Stimulated activated CD8-positive, alpha-beta memory T cell treated with anti-CD3 and anti-CD28 coated beads, Interleukin-15, amount 100 ng/mL, for 48 hours (primary cell): ENCODE data around the gene CACNA2D2.

ENCODE experiments used
- DNase-seq, 2 donors: peaks; one replicate each; pipeline ENCODE4 v3.0.0-alpha.2; 2020; ENCODE audit warnings: low read depth in 2 of 2

CACNA2D2 gene

DNA sequence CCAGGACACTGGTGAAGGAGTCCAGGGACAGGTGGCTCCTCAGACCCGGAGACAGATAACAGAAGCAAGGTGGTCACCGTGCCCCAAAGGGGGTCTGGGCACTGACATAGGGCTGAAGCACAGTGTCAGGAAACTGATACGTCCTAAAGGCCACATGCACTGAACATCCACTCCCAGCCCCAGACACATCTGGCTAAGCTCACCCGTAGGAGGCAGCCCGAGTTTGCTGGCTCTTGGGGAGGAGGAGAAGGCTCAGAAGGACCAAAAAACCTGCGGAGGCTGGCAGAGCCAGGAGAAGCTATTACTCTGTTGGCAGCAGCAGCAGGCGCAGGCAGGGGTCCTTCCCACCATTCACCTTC, 1.2 kb downstream of the CACNA2D2 start:
- no peak for DNase-seq

DNA sequence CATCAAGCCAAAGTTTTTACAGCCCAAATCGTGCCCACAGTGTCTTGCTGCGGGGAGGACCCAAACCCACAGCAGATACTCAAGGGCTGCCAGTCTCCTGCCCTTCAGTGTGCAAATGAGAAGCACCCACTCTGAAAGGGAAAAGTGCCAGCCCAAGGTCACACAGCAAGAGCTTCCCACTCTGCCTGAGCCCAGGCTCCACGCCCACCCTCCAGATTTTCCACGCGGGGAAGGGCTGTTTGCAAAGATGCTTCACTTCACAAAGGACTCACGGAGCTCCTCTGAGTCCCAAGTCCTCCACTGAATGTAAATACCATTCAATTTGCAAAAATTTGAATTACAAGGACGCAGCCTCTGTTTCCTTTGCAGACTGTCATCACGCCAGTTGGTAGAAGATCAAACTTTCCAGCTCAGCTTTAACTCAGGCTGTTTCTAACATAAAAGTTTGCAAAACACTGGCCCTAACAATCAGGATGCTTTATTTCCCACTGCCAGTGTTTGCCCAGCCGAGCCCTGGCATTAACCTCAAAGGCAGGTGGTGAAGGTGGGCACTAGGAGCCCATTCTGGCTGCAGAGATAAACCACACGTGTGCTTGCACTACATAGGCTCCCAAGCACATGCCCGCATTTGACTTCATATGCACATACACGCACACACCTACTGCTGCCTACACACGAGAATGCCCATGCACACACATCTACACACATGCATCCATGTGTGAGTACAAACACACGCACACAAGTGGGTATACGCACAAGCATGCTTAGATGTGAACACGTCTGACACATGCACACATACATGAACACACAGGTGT, 7.6 kb downstream of the CACNA2D2 start:
- DNase-seq: no peak

DNA sequence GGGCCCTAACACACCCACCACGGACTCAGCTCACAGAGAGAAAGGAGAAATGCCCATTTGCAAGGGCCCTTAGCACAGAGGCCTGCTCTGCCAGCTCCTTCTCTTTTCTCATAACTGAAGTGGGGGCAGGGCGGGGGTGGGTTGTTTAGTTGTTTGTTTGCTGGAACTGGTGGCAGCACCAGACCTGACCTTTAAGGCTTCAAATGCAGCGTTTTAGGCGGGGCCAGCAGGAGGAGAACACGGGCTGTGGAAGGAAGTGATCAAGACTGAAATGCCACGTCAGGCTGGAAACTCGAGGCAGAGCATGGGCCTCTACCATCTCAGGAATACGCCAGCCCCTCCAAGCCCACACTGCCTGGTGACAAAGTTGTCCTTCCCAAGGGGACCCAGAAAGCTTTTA, 9.3 kb downstream of the CACNA2D2 start:
- no peak for DNase-seq

DNA sequence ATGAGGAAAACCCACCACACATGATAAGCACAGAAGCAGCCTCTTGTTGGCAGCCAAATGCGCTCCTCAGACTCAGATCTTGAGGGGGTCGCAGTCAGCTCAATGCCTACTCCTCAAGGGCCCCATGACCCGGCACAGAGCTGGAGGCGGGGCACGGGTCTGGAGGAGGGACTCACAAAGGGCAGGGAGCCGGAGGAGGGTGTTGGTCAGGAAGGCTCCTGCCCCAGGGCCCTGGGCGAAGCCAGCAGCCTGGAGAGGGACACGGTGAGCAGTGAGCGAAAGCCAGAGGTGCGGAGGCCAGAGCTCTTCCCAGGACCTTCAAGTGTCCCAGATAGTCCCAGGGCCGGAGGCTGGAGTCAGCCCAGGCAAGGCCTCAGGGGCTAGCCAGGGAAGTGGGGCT, 9.8 kb downstream of the CACNA2D2 start:
- no peak for DNase-seq

DNA sequence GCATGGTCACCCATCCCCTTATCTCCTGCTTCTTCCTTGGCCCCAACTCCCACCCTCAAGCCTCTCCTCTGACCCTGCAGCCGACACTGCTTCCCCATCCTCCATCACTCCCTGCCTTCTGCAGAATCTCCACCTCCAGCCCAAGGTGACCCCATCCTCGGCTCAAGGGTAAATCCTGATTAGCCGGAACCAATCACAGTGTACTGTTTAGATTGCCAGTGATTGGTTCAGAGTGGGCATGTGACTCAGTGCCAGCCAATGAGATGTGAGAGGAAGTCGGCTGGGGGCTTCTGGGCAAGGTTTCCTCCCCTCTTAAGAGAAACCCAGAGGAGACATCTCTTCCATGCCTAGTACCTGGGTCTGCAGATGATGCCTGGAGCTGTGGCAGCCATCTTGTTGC, 10.3 kb downstream of the CACNA2D2 start:
- no peak for DNase-seq

DNA sequence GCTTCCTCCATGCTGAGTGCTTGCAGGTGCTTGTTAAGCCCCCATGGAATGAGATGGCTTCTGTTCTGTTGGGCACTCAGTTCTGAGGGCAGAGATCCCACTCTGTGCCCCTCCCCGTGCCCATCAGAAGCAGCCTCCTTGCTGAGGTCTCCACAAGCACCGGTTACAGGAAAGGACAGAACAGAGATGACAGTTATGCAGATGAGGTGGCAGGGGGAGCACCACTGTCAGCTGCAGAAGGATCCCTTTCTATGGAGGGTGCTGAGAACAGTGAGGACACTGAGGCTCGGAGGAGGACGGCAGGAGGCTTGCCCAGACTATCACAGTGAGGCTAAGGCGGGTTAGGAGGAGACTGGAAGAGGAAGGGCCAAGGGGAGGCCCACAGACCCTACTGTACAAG, 12.4 kb downstream of the CACNA2D2 start:
- DNase-seq: no peak

DNA sequence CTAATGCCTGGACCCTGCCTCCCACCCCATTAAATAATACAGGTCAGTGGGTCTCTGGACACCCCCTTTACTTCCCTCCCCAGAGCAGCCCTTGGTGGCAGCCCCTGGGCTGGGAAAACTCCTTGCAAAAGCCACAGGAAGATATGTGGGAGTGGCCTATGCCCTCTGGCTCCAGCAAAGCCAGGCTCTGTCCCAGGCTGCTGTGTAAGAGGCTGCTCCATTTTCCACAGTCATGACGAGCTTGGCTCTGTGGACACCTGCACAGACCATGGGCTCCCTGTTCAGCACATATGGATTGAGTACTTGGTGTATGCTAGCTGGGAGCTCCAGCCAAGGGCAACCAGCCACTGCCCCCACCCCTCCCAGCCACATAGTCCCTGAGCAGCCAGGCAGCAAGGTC, 13.0 kb downstream of the CACNA2D2 start:
- no peak for DNase-seq

DNA sequence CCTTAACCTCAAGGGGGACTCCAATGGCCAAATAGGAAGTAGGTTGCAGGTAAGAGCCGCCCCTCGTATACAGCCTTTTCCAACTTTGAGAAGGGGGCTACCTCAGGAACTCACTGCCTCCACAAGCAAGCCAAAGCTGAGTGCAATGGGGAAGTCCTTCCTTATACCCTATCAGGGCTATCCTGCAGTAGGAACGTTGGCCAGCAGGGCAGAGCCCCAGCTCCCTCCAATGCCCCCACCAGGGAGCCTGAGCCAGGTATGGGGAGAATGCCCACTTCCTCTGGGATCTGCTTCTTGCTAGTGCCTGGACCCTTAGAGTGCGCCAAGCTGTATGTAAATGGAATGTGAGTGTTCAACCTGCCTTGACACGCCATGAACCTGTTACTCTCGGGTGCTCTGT, 16.3 kb downstream of the CACNA2D2 start:
- DNase-seq: no peak

DNA sequence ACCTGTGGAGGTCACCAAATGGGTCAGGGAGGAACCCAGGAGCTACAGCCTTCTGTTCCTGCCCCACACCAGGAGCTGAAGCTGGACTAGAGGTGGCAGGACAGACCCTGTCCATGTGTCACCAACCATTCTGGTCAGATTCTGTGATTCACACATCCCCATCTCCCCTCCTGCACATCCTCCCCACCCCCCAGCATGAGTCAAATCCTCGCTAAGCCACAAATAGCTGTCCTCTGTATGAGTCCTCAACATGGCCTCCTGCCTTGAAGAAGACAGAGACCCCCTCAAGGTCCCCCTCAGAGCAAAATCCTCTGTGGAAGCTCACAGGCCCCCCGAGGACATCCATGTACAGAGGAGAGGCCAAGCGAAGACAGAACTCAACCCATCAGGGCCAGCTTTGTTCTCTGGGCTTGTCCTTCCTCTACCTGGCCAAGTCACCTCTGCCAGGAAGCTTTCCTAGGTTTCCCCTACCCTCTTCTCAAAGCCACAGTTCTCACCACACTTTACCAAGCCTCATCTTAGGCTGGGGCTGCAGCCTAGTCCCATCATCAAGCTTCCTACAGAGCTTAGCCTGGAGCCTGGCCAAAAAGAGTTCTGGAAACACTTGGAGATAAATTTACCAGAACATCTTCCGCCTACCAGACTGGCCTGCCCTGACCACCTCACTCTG, 17.1 kb downstream of the CACNA2D2 start:
- DNase-seq: no peak

DNA sequence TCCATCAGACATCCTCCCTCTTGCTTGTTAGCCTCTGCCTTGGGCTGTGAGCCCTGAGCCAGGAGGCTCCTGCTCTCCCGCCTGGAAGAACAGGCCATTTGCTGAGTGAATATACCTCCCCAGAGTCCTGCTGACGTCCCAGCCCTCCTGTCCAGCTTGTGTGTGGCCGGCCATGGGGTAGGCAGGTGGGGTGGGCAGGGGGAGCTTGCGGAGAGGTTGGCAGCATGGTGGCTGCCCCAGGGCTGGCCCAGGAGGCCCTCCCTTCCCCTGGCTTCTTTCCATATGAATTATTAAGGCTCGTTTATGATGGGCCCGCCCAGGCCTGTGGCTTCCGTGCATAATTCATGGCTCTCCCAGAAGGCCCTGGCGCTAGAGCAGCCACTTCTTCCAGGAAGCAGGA, 18.7 kb downstream of the CACNA2D2 start:
- no peak for DNase-seq

DNA sequence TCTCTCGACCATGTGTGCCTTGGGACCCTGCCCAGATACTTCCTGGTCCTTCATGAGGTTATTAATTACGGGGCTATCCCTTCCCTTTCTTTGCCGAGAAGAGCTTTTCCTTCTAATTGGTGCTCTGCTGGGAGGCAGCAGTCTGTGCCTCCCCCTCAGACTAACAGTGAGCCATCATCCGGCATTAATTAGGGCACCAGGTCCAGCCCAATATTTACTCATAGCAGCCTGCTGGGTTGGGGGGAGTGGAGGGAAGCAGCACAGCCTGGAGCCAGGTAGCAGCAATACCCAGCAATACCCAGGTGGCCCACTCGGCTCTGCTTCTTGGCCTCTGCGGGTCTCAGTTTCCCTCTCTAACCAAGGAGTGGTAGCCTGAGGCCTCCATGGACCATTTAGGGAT, 20.1 kb downstream of the CACNA2D2 start:
- DNase-seq: no peak

DNA sequence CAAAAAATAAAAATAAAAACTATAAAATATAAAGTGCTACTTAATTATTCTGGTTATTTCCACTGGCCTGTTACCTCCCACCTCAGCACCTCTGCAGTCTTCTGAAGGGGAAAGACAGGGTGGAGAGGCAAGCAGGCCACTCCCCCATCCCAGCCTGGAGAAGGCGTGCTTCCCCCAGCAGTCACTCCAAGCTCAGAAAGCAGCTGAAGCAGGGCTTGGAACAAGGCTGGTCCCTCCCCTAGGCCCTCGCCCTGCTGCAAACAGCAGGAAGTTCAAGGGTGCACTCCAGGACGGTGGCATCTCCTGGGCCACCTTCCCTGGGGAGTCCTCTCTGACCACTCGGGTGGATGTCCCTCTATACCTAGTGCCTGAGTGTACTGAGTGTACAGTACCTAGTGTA, 21.4 kb downstream of the CACNA2D2 start:
- no peak for DNase-seq

DNA sequence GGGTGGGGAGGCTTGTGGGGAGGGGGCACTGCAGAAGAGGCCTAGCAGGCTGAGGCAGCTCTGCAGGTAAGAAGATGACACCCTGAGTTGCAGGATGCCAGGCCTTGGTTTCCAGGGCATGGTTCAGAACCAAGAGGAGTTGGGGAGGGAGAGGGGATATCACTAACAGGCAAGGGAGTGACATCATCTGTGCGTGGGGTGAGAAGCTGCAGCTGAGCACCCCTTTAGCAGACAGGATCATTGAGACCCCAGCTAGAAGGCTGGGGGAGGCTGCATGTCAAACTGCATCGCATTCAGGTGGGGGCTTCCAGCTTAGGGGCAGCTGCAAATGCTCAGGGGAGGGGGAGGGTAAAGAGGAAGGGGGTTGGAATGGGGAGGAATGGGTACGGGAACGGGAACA, 23.0 kb downstream of the CACNA2D2 start:
- DNase-seq: no peak

DNA sequence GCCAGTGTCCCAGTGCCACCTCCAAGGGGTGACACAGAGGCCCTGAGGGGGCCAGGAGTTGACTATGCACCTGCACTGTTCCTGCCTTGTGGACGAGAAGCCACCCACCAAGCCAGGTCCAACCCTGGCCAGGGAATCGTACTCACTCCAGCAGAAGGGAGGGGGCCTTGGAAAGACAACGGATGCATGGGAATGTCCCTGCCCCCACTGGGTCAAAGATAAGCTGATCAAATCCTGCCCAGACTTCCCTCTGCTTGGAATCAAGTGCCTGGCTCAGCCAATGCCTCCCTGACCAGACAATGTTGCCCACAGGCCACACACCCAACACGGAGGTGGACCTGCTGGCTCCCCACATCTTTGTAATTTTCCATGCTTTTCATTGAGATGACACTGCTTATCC, 23.9 kb downstream of the CACNA2D2 start:
- no peak for DNase-seq

DNA sequence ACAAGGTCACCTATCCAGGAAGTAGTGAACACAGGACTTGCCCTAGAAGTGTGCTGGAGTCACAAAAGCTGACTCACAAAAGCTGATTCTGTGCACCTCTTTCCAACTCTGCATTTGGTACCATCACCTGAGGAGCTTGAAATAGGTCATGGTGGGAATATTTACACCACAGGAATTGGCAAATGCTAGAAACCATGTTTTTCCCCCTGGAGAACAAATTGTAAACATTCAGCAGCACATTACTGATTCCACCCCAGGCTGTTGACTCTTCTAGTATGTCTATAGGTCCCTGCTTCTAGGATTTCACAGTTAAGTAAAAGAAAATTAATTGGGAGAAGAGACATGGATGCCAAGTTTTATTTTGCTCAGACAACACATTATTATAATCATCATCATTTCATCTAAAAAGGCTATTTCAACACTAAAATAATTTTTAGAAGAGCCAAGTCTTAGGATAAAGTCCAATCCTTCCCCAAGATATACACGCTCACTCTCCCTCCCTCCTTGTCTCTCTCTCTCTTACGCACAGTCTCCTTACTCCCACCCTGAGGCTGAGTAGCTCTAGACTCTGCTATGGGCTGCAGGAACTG, 24.7 kb downstream of the CACNA2D2 start:
- no peak for DNase-seq

DNA sequence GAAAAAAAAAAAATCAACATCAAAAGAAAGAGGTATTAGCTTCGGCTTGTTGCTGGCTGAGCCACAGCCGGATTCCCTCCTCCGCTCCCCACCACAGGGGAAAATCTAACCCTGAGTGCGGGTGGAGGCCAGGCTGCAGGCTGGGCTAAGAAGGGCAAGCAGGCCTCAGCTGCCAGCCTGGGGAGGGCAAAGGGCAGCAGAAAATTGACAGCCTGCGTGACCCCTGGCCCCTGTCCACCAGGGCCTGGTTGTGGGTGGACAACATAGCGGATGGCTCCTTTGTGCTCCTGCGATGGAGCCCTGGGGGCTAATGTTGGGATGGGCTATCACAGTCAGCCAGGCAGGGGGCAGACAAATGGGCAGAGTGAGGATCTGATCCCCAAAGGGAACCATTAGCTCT, 25.4 kb downstream of the CACNA2D2 start:
- DNase-seq: no peak

DNA sequence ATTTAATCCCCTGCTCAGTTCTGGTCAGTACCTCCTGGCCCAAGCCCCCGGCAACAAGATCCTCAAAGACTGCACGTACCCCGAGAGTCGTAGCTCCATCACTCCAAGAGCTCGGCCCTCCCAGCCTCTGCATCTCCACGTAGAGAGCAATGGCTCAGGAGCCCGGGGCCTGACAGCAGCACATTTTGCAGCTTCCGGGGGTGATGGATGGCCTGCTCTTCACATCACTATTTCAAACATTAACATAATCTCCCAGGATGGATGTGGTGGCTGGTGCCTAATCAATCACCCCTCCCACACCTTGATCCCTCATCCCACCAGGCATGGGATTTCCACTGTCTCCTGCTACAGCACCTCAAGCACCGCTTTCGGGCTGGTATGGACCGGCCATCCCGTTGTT, 28.1 kb downstream of the CACNA2D2 start:
- DNase-seq: no peak

DNA sequence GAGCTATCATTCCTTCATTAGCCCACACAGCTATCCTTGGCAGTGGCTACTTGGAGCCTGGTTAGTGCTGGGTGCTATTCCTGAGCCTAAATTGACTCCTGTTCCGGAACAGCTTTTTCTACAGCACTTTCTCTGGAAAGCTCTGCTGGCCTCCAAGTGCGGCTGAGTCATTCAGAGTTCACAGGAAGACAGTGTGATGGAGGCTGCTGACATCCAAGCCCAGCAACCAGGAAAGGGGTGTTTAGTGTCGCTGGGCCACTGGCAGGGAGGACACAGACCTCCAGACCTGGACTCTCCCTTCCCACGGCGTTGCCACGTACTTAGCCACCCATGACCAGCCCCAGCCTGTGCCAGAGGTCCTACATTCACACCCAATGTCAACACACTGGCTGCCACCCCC, 28.7 kb downstream of the CACNA2D2 start:
- no peak for DNase-seq

DNA sequence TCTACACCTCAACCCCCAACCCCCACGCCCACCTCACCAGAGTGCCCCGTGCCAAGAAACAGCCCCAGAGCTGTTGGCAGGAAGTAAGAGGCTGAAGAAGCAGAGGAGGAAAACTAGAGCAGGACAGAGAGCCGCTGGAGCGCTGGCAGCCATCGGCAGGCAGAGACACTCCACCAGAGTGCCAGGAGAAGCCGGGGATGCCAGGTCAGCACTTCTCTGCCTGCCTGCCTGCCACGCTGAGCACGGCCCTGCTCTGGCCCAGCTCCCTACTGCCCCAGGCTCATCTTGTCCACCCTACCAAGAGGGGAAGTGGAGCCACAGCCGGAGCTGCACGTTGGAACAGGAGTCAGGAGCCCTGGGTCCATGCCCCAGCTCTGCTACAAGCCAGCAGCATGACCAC, 29.7 kb downstream of the CACNA2D2 start:
- DNase-seq: no peak

DNA sequence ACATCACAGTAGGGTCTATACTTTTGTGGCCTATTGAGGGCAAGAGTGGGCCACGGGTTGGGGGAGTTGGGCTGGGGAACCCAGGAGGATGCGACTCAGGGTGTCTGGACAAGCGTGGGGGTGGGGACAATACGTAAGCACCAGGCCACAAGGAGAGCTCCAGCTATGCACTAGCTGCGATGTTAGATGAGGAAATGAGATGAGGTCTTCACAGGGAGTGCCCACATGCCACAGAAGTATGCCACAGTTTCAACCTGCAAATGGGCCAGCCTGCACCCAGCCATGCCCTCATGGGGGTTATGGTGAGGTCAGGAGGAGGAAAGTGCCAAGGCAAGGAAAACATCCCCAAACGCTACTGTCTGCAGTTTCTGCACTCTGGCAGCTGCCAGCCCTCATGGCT, 30.5 kb downstream of the CACNA2D2 start:
- DNase-seq: no peak

DNA sequence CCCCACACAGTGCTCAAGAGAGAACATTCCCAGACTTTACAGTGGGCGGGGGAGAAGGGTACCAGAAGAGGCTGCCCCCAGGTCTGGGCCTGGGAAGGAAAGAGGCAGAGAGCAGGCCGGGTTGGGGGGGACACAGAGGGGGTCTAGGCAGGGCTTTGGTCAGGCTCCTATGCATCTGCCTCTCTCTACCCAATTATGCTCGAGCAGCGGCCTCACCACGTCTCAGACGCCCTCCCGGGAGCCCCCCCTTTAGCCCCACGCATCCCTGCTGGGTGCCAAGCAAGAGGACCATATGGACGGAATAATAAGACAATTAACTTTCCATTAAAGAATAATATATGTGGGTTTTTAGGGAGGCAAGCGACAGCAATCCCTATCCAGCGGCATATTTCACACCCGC, 32.8 kb downstream of the CACNA2D2 start:
- no peak for DNase-seq

DNA sequence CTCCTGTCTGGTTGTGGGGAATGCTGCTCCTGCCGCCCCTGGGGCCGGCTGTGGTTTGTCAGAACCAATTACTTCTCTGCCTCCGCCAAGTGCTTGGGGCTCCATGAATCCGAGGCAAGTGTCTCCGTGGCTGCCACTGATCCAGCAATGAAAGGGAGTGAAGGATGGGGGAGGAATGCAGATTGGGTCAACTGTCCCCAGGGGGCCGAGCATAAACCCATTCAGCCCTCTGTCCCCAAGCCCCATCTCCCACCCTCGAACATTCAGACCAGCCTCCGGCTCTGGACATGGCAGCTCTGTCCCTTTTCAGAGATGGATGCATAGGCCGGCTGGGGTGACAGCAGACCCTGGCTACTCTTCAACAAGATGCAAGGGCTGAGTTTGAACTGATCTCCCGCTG, 35.5 kb downstream of the CACNA2D2 start:
- DNase-seq: no peak

DNA sequence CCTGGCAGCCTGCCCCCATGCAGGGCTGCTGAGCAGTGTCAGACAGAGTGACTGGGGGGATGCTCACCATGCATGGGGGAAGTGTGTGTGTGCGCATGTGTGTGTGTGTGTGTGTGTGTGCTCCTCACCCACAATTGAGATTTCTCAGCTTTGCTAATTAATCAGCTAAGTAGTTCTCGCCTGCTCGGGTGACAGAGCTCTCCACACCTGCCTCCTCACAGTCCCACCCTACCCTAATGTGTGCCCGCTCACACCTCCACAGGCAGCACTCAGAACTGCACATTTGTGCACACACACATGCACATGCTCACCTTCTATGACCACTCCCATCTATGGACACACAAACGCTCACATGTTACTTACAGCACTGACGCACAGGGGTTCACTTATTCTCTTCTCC, 37.3 kb downstream of the CACNA2D2 start:
- no peak for DNase-seq
